Measurements from ENCODE around the gene BPIFB3. TPM values are rescaled to one million over a fixed set of nuclear protein-coding genes. Genes with fewer than 3 reads are reported as not detected.

BPIFB3 gene
- total and polyA plus RNA-seq, 9 of the 15 experiments (the other 6 are each of a cell fraction or from before 2014, with no cell fraction given): not detected

DNA sequence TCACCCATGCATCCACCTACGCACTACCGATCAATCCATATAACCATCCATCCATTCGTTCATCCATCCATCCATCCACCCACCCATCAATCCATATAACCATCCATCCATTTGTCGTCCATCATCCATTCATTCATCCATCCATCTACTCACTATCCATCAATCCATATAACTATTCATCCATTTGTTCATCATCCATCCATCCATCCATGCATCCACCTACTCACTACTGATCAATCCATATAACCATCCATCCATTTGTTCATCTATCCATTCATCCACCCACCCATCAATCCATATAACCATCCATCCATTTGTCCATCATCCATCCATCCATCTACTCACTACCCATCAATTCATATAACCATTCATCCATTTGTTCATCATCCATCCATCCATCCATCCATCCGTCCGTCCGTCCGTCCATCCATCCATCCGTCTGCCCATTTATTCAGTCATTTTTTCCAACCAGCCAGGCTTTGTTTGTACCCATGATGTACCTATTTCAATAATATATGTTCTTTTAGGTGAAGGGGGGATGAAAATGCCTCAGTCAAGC, 28.3 kb upstream of the BPIFB3 start:
- WGBS (ENCODE audit: insufficient coverage, low coverage, missing lambda C conversion rate): 0% methylated on average over 9 of the region's 9 CpGs
- in situ Hi-C loops (cut with MboI) (no loop called here), intact Hi-C loops (cut with micrococcal nuclease) (no loop called here)
- no peak overlapping the region for H2AFZ ChIP-seq (ENCODE audit: low read depth, low read length)
- no peaks in the 10 kb centered on the region for H3K4me1 ChIP-seq (replicated peaks in 1 of 2; ENCODE audit: control insufficient read depth in 2 of 2, insufficient read depth in 2 of 2, low read length in 2 of 2)
- no peaks in the 10 kb centered on the region; the same call in 1 of the 2 replicates for H4K20me1 ChIP-seq (replicated peaks; ENCODE audit: control insufficient read depth, insufficient read depth, low read length)
- H3K4me2 ChIP-seq (ENCODE audit: insufficient read depth, low read length): no peak overlapping the region
- H3K9me1 ChIP-seq (ENCODE audit: control insufficient read depth, insufficient read depth, low read length): no peaks in the 10 kb centered on the region
- H3K9ac ChIP-seq (ENCODE audit: insufficient read depth in 1 of 2, low read depth in 2 of 2, low read length in 2 of 2): no peak overlapping the region
- no peak for FAIRE-seq
- no TSS peak for BruUV-seq (replicated peaks)
- H3K27ac ChIP-seq (ENCODE audit: extremely low read depth, low read depth, low read length): no peak overlapping the region
- H3K4me3 ChIP-seq: no peak overlapping the region
- ChIA-PET CTCF (ENCODE audit: low intra/inter-chr PET ratio) (no interaction called here), POLR2A (interaction anchor here (1.2 kb wide), 1 partner anchor 8 kb away, joined by 7 read pairs; no protein-coding TSS in a partner anchor)
- peaks cover under 1 to 6% of the 10 kb centered on the region in 2 experiments; a peak in 3 of 5 replicates for H3K27me3 ChIP-seq (ENCODE audit: control insufficient read depth in 2 of 2, insufficient read depth in 2 of 2, low read length in 2 of 2)
- DNase-seq (ENCODE audit: extremely low read depth in 1 of 4, low spot score in 3 of 4): no peak
- H3K79me2 ChIP-seq (ENCODE audit: control insufficient read depth, insufficient read depth, low read length): no peaks in the 10 kb centered on the region
- TF ChIP-seq NFE2L1 (tag; IDR thresholded peaks at IDR 0.05; ENCODE audit: borderline replicate concordance, low read depth) (no peak), TFAM (CRISPR knock-in tag; conservative IDR thresholded peaks at IDR 0.05) (no peak), THRAP3 (IDR thresholded peaks at IDR 0.05; ENCODE audit: borderline replicate concordance) (no peak), CSDE1 (IDR thresholded peaks at IDR 0.05) (no peak), CBX5 (IDR thresholded peaks at IDR 0.05; ENCODE audit: borderline replicate concordance, low read depth) (no peak), ZNF79 (CRISPR knock-in tag; IDR thresholded peaks at IDR 0.05; ENCODE audit: low read depth) (no peak)
- H3K36me3 ChIP-seq (ENCODE audit: control insufficient read depth, insufficient read depth, low read length): no peaks in the 10 kb centered on the region
- ATAC-seq: no peak
- no peaks in the 10 kb centered on the region for H3K9me3 ChIP-seq (replicated peaks; ENCODE audit: control insufficient read depth, insufficient read depth, low read depth, low read length)
